ENCODE data around the gene SFT2D2. TPM values are rescaled to one million over a fixed set of nuclear protein-coding genes. Genes with fewer than 3 reads are reported as not detected.
A peak's percentile ranks its signal among the peaks of the same experiment; 100 is the strongest.

The SFT2D2 gene
- total RNA-seq (10 to 100 TPM; 24.7 to 69.9 (median 39.2) TPM), polyA plus RNA-seq (1 to 10 TPM; 3.5 to 9.4 (median 4.1) TPM)
- long read RNA-seq, donor 1, full-length matches to known transcripts: 4 of 4 reads
- long read RNA-seq, donor 1, partial matches to known transcripts: 0 of 4 reads
- long read RNA-seq, donor 1, other reads (novel, unspliced or antisense): 0 of 4 reads
- long read RNA-seq, donor 2, full-length matches to known transcripts: 3 of 3 reads
- long read RNA-seq, donor 2, partial matches to known transcripts: 0 of 3 reads
- long read RNA-seq, donor 2, other reads (novel, unspliced or antisense): 0 of 3 reads
- long read RNA-seq, donor 3: 0 reads
- long read RNA-seq, donor 4, full-length matches to known transcripts: 2 of 4 reads
- long read RNA-seq, donor 4, partial matches to known transcripts: 0 of 4 reads
- long read RNA-seq, donor 4, other reads (novel, unspliced or antisense): 2 of 4 reads
- long read RNA-seq, donor 5, full-length matches to known transcripts: 3 of 10 reads
- long read RNA-seq, donor 5, partial matches to known transcripts: 0 of 10 reads
- long read RNA-seq, donor 5, other reads (novel, unspliced or antisense): 7 of 10 reads
- long read RNA-seq, donor 6, full-length matches to known transcripts: 3 of 8 reads
- long read RNA-seq, donor 6, partial matches to known transcripts: 1 of 8 reads
- long read RNA-seq, donor 6, other reads (novel, unspliced or antisense): 4 of 8 reads
- long read RNA-seq, donor 7, full-length matches to known transcripts: 2 of 9 reads
- long read RNA-seq, donor 7, partial matches to known transcripts: 7 of 9 reads
- long read RNA-seq, donor 7, other reads (novel, unspliced or antisense): 0 of 9 reads
- long read RNA-seq, donor 8, full-length matches to known transcripts: 1 of 1 reads
- long read RNA-seq, donor 8, partial matches to known transcripts: 0 of 1 reads
- long read RNA-seq, donor 8, other reads (novel, unspliced or antisense): 0 of 1 reads
- long read RNA-seq, donor 9, full-length matches to known transcripts: 2 of 2 reads
- long read RNA-seq, donor 9, partial matches to known transcripts: 0 of 2 reads
- long read RNA-seq, donor 9, other reads (novel, unspliced or antisense): 0 of 2 reads
- long read RNA-seq, donor 10, full-length matches to known transcripts: 1 of 1 reads
- long read RNA-seq, donor 10, partial matches to known transcripts: 0 of 1 reads
- long read RNA-seq, donor 10, other reads (novel, unspliced or antisense): 0 of 1 reads

DNA sequence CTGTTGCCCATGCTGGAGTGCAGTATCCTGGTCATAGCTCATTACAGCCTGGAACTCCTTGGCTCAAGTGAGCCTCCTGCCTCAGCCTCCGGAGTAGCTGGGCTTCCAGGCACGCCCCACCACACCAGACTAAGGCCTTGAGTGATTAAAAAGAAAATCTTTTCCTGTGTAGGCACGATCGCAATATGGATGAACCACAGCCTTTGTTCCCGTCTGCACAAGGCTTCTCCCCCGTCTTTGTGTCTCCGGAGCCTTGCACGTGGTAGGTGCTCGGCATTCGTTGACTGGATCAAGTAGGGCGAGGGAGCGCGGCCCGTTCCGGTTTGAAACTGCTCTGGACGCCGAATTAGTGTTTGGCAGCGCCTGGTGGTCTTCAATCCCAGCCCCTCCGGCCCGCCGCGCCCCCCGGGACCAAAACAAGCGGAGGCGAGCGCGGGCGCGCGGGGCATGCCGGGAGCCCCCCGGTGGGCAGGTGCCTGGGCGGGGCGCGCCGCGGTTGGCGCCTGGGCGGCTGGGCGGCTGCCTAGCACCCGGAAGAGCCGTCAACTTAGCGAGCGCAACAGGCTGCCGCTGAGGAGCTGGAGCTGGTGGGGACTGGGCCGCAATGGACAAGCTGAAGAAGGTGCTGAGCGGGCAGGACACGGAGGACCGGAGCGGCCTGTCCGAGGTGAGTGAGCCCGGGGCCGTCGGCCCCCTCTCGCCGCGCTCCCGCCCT, at the start of gene SFT2D2:
TSS of gene SFT2D2 (plus strand) at position 529 of the 715 bp plus-strand sequence. CDS start at position 605, 76 bp downstream.
- peak; percentile 70 to 81 (median 76) for DNase-seq
- Histone ChIP-seq H3K27ac (peak within 1 kb of the TSS in 4 of 5 donors; percentile 56 to 91 (median 78)), H3K36me3 (replicated peaks in 1 of 2) (no peaks in the 10 kb centered on the region), H3K9me3 (replicated peaks in 1 of 3) (no peaks in the 10 kb centered on the region), H3K4me1 (replicated peaks in 1 of 2) (peaks cover 13 to 46% of the 10 kb centered on the region in 2 donors), H3K27me3 (no peaks in the 10 kb centered on the region), H3K4me3 (peak within 1 kb of the TSS; percentile 49 to 97 (median 91))
- intact Hi-C loops (cut with DNase I): no loop called here
- TF ChIP-seq POLR2A (IDR thresholded peaks at IDR 0.05): peak; percentile 58 to 72
- TF ChIP-seq, protein P1, sequence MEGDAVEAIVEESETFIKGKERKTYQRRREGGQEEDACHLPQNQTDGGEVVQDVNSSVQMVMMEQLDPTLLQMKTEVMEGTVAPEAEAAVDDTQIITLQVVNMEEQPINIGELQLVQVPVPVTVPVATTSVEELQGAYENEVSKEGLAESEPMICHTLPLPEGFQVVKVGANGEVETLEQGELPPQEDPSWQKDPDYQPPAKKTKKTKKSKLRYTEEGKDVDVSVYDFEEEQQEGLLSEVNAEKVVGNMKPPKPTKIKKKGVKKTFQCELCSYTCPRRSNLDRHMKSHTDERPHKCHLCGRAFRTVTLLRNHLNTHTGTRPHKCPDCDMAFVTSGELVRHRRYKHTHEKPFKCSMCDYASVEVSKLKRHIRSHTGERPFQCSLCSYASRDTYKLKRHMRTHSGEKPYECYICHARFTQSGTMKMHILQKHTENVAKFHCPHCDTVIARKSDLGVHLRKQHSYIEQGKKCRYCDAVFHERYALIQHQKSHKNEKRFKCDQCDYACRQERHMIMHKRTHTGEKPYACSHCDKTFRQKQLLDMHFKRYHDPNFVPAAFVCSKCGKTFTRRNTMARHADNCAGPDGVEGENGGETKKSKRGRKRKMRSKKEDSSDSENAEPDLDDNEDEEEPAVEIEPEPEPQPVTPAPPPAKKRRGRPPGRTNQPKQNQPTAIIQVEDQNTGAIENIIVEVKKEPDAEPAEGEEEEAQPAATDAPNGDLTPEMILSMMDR (IDR thresholded peaks at IDR 0.05): no peak
- 1 to 14% (median 1%) methylated on average over 7 to 58 of the region's 58 CpGs for WGBS, 4 donors

DNA sequence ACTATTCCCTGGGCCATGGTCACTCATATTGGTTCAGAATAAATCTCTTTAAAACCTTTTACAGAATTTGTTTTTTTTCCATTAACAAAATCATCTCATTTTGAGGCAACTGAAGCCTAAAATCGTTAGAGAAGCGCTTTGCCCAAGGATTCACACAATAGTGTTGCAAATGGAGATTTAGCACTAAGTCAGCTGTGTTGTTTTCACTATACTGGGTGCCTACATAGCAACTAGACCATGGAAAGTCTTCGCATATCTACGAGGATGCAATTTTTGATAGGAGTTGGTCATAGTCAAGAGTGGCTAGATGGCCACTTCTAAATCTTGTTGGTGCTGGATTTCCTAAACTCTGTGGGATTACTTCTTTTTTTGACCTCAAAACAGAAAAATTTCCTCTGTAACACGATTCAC, 47.6 kb upstream of the SFT2D2 start:
- Histone ChIP-seq H3K4me3 (peak overlapping the region in 3 of 4 donors; percentile 31 to 91 (median 74)), H3K27ac (peak overlapping the region; percentile 34 to 95 (median 88)), H3K4me1 (replicated peaks in 1 of 2) (peaks cover 0 to 12% of the 10 kb centered on the region in 2 donors), H3K9me3 (replicated peaks in 1 of 3) (no peaks in the 10 kb centered on the region), H3K27me3 (no peaks in the 10 kb centered on the region), H3K36me3 (replicated peaks in 1 of 2) (no peaks in the 10 kb centered on the region)
- WGBS, 4 donors: 70 to 77% (median 72%) methylated on average over 5 of the region's 5 CpGs
- no peak for DNase-seq
- intact Hi-C loops (cut with DNase I): no loop called here
- TF ChIP-seq POLR2A (IDR thresholded peaks at IDR 0.05): no peak
- TF ChIP-seq, protein P1 (IDR thresholded peaks at IDR 0.05): no peak

DNA sequence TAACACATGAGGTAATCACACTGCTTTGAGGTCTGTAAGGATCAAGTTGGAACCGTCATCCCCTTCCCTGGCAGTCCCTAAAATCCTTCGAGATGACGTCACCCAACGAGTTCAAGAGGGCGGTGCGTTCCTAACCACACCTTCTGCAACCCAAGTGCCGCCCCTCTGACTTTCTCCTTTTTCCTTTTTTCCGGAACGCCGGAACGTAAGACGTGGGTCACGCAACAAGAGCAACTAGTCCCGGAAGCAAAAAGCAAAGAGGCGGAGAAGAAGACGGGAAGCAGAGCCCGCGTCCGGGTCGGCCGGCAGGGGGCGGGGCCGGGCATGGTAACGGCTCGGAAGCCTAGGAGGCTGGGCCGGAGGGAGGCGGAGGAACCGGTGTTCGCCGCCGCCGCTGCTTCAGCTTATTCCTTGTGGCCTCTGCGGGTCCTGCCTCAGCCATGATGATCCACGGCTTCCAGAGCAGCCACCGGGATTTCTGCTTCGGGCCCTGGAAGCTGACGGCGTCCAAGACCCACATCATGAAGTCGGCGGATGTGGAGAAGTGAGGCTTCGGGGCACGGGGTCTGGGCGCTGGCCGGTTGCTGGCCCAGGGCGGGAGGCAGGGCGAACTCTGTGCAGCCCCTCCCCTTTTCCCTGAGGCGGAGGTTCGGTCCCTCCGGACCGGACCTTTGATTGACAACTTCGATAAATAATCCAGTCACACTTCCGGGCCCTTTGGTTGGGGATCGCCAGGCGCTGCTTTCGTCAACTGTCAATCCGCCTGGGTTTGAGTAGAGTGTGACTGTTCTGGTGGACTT, 47.0 kb upstream of the SFT2D2 start, which contains the start of gene TIPRL:
TSS of gene TIPRL (plus strand) at position 325 of the 800 bp plus-strand sequence. CDS start at position 441, 116 bp downstream.
- Histone ChIP-seq H3K27me3 (no peaks in the 10 kb centered on the region), H3K4me3 (peak within 1 kb of the TSS; percentile 31 to 91 (median 64)), H3K9me3 (replicated peaks in 1 of 3) (no peaks in the 10 kb centered on the region), H3K36me3 (replicated peaks in 1 of 2) (no peaks in the 10 kb centered on the region), H3K27ac (peak within 1 kb of the TSS; percentile 63 to 95 (median 88)), H3K4me1 (replicated peaks in 1 of 2) (peaks cover 0 to 12% of the 10 kb centered on the region in 2 donors)
- intact Hi-C loops (cut with DNase I): no loop called here
- DNase-seq: peak; percentile 96 to 99 (median 97)
- 0% methylated on average over 34 to 56 of the region's 56 CpGs for WGBS, 4 donors
- TF ChIP-seq, protein P1 (IDR thresholded peaks at IDR 0.05): peak; percentile 45 to 79 (median 69)
- TF ChIP-seq POLR2A (IDR thresholded peaks at IDR 0.05): peak; percentile 68 to 85
